ENCODE results near the gene KIF5A. TPM values are rescaled to one million over a fixed set of nuclear protein-coding genes. Genes with fewer than 3 reads are reported as not detected.
A peak's percentile ranks its signal among the peaks of the same experiment; 100 is the strongest.

The KIF5A gene
- total and polyA plus RNA-seq, 7 donors = 0.01 to 0.21 (median 0.09) TPM; not detected in 1

DNA sequence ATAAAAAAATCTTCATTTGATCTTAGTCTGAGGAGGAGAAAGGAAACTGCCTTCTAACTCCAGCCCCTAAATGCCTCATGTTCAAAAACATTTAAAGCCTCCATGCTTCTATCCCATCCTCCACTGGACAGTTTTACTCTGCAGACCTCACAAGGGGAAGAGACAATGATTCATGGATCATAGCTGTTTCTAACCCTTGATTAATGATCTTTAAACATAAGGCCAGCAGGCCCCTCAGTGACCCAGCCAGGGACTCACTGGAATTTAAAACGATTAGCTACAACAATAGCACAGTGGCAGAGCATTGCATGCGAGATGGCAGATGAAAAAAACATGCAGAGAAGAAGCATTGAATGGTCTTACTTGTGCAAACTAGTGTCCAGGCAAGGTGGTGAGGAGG is 8.8 kb upstream of the KIF5A start:
- H3K27ac ChIP-seq = no peak overlapping the region
- peaks cover 11 to 80% of the 10 kb centered on the region in 2 donors for H3K36me3 ChIP-seq (ENCODE audit: insufficient read depth in 1 of 2, low read depth in 1 of 2)
- DNase-seq (no peak), ATAC-seq (no peak)
- peaks cover 14% of the 10 kb centered on the region for H3K4me1 ChIP-seq
- no peaks in the 10 kb centered on the region for H3K9me3 ChIP-seq
- TF ChIP-seq, protein P1, sequence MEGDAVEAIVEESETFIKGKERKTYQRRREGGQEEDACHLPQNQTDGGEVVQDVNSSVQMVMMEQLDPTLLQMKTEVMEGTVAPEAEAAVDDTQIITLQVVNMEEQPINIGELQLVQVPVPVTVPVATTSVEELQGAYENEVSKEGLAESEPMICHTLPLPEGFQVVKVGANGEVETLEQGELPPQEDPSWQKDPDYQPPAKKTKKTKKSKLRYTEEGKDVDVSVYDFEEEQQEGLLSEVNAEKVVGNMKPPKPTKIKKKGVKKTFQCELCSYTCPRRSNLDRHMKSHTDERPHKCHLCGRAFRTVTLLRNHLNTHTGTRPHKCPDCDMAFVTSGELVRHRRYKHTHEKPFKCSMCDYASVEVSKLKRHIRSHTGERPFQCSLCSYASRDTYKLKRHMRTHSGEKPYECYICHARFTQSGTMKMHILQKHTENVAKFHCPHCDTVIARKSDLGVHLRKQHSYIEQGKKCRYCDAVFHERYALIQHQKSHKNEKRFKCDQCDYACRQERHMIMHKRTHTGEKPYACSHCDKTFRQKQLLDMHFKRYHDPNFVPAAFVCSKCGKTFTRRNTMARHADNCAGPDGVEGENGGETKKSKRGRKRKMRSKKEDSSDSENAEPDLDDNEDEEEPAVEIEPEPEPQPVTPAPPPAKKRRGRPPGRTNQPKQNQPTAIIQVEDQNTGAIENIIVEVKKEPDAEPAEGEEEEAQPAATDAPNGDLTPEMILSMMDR (IDR thresholded peaks at IDR 0.05) = no peak
- WGBS, 3 donors = 35 to 51% (median 48%) methylated on average over 2 of the region's 2 CpGs
- H3K27me3 ChIP-seq (ENCODE audit: insufficient read depth in 3 of 3, low read length in 2 of 3) = no peaks in the 10 kb centered on the region
- no peak overlapping the region for H3K4me3 ChIP-seq
- intact Hi-C loops (cut with DNase I) = no loop called here

DNA sequence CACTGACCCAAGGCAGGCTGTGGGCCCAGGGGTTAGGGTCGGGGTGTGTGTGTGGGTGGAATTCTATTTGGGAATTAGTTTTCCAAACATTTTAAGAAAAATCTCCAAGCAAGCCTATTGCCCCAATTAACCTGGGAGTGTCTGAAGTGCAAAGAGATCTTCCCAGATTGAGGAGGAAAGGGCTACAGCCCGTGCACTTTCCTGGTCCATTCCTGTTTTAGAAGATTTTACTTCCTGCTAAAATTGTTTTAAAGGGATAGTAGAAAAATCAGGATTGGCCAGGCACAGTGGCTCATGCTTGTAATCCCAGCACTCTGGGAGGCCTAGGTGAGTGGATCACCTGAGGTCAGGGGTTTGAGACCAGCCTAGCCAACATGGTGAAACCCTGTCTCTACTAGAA is 8.1 kb upstream of the KIF5A start:
- H3K4me3 ChIP-seq = no peak overlapping the region
- peaks cover 17% of the 10 kb centered on the region for H3K4me1 ChIP-seq
- 77 to 83% (median 78%) methylated on average over 2 of the region's 2 CpGs for WGBS, 3 donors
- H3K27me3 ChIP-seq (ENCODE audit: insufficient read depth in 3 of 3, low read length in 2 of 3) = no peaks in the 10 kb centered on the region
- H3K9me3 ChIP-seq = no peaks in the 10 kb centered on the region
- DNase-seq = no peak
- no peak overlapping the region for H3K27ac ChIP-seq
- peaks cover 9 to 74% of the 10 kb centered on the region in 2 donors for H3K36me3 ChIP-seq (ENCODE audit: insufficient read depth in 1 of 2, low read depth in 1 of 2)
- TF ChIP-seq, protein P1 (IDR thresholded peaks at IDR 0.05) = no peak
- intact Hi-C loops (cut with DNase I) = no loop called here
- ATAC-seq = no peak

DNA sequence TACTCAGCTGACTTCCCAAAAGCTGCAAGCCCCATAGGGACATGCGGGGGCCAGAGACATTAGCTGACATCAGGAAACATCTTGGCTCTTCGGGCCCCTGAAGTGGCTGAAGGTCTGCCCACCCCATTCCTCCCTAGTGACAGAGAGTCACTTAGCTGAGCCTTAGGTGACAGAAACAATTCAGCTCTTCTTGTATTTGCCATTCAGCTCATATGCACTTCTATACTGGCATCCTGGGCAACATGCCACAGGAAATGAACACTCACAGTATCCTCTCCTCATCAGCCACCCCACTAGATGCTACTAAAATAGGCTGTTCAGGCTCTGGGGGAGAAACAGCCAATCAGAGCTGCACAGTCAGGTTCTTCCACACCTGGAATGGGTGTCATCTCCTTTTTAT is 6.3 kb upstream of the KIF5A start:
- Histone ChIP-seq H3K27me3 (ENCODE audit: insufficient read depth in 3 of 3, low read length in 2 of 3) (peaks cover 0 to 4% (median 0%) of the 10 kb centered on the region in 3 donors), H3K4me3 (no peak overlapping the region), H3K9me3 (no peaks in the 10 kb centered on the region), H3K4me1 (peaks cover 17% of the 10 kb centered on the region), H3K27ac (no peak overlapping the region), H3K36me3 (ENCODE audit: insufficient read depth in 1 of 2, low read depth in 1 of 2) (peaks cover 4 to 58% of the 10 kb centered on the region in 2 donors)
- intact Hi-C loops (cut with DNase I) = no loop called here
- TF ChIP-seq, protein P1 (IDR thresholded peaks at IDR 0.05) = no peak
- WGBS, 3 donors = 75 to 94% (median 77%) methylated on average over 2 of the region's 2 CpGs
- DNase-seq (no peak), ATAC-seq (no peak)

DNA sequence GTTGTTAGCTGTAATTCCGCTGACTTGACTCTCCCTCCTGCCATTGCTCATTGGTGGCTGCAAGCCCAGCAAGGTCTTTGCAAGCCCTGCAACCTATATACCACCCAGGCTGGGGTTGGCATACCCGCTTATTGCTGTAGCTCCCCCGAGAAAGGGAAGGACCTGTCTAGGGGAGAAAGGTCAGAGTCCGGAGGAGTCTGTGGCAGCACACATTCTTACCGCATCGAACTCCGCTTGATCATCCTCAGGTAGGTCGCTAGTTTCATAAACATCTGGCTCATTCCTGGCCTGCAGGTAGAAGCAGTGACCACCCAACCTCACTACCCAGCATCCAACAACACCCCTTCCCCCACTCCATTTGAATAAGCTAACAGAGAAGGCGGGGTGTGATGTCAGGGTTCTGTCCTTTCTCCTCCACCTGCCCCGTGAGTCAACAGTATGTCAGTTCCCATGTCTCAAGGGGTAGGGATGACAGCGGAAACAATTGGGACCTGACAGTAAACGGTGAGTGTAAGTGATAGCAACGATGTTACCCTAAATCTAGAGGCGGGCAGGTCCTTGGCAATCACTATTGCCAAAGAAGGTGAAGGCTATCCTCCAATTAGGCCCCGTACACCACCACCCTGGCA is 3.9 kb upstream of the KIF5A start:
- intact Hi-C loops (cut with DNase I) = loop anchor here in 1 of 2 donors (5.0 kb wide), 1 partner anchor 146 kb away; the partner anchor contains the start of gene OS9
- 60 to 63% (median 60%) methylated on average over 15 of the region's 15 CpGs for WGBS, 3 donors
- Histone ChIP-seq H3K27me3 (ENCODE audit: insufficient read depth in 3 of 3, low read length in 2 of 3) (peaks cover 0 to 28% (median 7%) of the 10 kb centered on the region in 3 donors), H3K4me3 (peak overlapping the region; percentile 97), H3K27ac (peak overlapping the region; percentile 86), H3K9me3 (no peaks in the 10 kb centered on the region), H3K36me3 (ENCODE audit: insufficient read depth in 1 of 2, low read depth in 1 of 2) (peaks cover 2 to 36% of the 10 kb centered on the region in 2 donors), H3K4me1 (peaks cover 20% of the 10 kb centered on the region)
- TF ChIP-seq, protein P1 (IDR thresholded peaks at IDR 0.05) = no peak
- ATAC-seq = peak; percentile 5 to 64 (median 41)
- no peak for DNase-seq
